Activated T-helper 9 cell treated with anti-CD3 and anti-CD28 coated beads, Interleukin-2, amount 50 U/mL, for 16 hours (primary cell): ENCODE results near the gene TLK1.

Experiments used
- DNase-seq: peaks from one replicate; pipeline ENCODE4 v3.0.0-alpha.2; 2020; ENCODE audit warnings: low read depth

The TLK1 gene

DNA sequence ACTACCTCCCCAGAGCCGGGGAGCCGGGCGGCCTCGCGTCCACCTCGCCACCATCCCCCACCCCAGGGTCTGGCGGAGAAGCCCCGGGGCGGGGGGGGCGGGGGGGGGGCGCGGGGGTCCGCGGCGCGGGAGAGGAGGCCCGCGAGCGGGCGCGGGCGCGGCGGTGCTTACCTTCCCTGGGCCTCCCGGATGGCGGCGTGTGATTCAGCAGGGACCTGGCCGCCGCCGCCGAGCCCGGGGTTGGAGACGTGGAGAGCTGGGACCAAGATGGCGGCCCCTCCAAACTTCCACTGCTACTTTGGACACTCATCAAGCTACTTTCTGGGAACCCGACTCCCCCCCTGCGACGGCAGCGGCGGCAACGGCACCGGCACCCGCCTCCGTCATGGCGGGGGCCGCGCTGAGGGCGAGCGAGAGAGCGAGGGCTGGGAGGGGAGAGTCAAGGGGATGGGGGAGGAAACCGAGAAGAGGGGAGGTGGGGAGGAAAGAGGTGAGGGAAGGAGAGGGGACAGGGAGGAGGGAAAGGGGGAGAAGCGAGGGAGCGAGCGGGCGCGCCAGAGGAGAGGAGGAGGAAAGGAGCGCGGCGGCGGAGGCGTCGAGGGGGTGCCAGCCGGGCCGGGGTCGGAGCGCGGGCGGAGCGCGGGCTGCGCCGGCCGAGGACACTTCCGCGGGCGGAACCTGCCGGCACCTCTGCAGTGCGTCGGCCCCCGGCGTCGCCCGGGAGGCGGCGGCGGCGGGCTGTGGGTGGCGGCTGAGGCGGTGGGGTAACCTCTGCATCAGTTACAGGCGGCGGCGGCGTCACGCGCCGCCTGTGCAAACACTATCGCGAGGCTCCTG, at the start of gene TLK1:
TLK1 (minus strand) TSS at position 775 of the 837 bp plus-strand sequence; CDS start at position 310, 465 bp downstream.
- DNase-seq: peak; percentile 70

DNA sequence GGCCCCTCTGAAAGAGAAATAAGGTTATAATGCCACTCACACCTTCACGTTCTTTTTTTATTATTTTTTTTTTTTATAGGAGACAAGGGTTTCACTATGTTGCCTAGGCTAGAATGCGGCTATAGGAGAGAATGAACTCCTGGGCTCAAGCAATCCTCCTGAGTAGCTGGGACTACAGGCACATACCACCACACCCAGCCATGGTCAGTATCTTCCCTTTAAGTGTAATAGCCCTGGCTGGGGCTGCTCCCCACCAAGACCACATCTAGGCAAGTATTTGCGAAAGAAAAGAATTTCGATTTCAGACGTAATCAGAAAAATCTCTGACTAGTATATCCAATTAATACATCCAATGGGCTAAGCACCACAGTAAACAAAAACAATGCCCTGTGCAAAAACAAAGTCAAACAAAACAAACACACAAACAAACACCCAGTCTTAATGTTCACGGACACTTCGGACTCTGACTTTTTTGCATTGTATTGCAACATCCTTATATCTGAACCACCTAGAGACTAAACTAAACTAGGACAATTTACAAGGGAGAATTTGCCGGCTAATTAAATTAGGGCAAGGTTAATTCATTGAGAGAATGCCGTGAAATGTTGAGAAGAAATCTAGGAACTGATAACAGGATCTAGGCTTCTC, 49.6 kb upstream of the TLK1 start:
- no peak for DNase-seq

DNA sequence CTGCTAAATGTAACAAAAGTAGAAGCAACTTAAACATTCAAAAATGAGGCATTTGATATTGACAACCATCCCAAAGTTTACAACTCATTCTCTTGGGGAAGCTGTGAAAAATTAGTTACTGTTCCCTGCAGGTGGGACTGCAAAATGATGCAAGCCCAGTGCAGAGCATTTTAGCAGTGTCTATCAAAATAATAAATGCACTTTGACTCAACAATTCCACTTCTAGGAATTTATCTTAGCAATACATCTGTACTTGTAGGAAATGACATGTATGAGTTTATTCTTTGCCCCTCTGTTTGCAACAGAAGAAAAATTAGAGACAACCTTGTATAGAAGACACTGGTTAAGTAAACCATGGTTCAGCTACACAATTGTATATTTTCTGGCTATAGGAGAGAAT, 48.0 kb upstream of the TLK1 start:
- DNase-seq: no peak

DNA sequence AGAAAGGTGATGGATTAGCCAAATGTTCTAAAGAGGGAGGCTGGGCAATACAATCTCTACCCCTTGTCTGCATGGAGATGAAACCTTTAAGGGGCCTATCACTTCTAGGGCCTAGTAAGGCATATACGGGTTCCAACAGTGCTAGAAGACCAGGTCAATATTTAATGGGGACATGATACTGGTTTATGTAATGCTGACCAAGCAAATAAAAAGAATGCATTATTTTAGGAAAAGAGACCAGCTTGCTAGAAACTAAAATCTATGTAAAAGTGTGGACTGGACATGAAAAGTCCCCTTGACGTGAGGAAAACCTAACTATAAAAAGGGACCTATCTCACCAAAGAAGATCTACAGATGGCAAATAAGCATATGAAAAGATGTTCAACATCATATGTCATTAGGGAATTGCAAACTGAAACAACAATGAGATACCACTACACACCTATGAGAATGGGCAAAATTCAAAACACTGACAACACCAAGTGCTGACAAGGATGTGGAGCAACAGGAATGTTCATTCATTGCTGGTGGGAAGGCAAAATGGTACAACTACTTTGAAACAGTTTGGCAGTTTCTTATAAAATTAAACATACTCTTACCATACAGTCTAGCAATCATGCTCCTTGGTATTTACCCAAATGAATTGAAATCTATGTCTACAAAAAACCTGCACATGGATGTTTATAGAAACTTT, 45.9 kb upstream of the TLK1 start:
- DNase-seq: no peak

DNA sequence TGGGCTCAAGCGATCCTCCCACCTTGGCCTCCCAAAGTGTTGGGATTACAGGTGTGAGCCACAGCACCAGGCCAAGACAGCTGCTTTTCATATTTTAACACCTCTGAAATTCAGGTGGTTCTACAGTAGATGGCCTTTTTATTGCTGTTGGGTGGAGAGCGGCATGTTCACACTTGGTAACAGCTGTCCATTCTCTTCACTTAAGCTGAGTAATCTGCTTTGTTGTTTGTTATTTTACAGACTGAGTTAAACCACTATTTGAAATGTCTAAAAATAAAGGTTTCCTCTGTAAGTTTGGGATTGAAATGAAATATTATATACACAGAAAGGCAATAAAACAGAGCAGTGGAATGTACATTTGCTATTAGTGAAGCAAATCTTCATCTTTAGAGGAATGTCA, 44.9 kb upstream of the TLK1 start:
- DNase-seq: no peak

DNA sequence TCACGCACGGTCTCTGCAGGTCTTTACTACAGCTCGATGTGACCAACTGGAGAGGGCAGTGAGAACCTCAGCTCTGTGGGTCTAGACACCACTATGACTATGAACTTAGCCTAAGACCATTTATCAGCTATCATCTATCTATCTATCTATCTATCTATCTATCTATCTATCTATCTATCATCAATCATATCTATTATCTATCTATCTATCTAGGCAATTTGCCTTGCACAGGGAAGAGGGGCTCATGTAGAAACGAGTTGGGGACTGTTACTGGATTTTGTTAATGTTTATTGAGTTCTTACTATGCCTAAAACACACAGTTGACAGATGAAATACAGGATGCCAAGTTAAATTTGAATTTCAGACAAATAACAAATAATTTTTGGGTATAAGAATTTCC, 41.1 kb upstream of the TLK1 start:
- no peak for DNase-seq

DNA sequence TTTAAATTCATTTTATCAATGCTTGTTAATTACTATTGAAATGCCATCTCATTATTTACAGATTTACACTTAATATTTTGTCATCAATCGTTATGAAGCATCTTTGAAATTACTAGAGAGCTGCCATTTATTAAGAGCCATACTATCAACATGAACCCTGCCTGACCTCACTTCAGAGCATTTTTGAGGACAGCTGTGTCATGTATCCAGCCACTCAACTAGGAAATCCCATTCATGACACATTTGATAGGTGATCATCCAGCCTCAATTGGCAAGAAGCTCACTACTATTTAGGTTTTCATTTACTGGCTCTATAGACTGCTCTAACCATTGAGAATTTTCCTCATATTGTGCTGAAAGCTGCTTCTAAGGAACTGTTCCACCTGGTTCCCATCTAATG, 40.6 kb upstream of the TLK1 start:
- DNase-seq: no peak

DNA sequence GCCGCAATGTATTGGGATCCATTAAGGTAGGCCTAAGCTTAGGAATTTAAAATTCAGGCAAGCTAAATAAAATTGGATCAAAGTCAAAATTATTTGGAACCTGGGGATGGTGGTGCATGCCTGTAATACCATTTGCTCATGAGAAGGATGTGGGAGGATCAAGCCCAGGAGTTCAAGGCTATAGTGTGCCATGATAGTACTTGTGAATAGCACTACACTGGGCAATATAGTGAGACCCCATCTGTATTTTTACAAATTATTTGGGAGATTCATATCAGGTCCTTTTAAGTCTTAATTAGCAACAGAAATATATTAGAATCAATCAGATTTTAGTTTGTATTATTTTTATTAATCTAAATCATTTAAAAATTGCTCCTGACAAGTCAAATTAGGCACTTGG, 39.8 kb upstream of the TLK1 start:
- no peak for DNase-seq

DNA sequence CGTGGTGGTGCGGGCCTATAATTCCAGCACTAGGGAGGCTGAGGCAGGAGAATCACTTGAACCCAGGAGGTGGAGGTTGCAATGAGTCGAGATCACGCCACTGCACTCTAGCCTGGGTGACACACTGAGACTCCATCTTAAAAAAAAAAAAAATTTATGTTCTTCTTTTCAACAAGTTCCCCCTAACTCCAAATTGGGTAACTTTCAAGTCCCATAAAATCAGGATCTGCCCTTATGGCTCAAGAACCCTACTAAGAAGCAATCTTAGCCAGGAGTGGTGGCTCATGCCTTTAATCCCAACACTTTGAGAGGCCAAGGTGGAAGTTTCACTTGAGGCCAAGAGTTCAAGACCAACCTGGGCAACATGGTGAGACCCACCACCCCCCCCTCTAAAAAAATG, 30.3 kb upstream of the TLK1 start:
- DNase-seq: no peak

DNA sequence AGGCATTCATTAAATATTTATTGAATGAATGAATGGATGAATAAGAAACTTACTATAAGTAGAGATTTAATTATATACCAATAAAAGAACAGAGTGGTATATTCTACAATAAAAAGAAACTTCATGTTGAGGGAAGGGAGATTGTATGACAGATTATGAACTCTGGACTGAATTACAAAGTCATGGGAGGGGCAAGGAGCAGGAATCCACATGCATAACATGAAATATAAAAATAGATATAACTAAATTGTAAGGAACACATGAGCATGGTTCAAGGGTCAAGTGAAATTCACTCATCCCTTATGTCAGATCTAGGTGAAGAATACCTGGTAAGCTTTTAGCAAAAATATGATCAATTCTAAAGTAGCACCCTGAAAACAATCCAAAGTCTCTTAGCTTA, 27.1 kb upstream of the TLK1 start:
- DNase-seq: no peak

DNA sequence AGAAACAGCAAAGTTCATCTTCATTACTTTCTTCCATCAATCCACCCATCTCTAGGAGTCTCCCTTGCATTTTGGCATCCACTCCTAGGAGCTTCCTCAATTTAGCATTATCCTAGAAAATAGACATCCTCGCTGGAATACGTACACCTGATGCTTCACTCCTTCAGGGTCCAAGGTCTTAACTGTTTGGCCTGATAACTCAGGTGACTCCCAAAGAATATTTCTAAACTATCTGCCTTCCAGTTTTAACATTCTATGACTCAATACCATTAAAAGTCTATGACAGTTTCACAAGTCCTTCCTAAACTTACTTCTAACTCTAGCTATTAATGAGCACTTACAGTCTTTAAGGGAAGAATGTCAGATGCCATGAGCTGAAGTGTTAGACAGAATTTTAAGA, 26.5 kb upstream of the TLK1 start:
- no peak for DNase-seq

DNA sequence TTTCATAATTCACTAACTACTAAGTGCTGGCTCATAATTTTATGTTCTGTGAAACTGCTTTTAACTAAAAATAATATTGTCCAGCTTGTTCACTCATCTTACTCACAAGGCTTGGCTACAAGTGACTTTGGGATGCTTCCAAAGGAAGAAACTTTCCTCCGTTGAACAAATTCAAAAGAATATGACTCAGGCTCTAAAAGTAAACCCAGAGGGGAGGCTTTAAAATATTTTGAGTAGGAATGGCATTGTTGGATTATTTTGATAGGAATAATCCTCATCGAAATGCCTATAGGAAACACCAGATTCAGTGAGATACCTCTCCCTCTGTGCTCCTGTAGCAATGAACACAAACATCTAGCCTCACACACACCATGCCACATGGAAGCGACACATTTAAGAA, 25.2 kb upstream of the TLK1 start:
- no peak for DNase-seq

DNA sequence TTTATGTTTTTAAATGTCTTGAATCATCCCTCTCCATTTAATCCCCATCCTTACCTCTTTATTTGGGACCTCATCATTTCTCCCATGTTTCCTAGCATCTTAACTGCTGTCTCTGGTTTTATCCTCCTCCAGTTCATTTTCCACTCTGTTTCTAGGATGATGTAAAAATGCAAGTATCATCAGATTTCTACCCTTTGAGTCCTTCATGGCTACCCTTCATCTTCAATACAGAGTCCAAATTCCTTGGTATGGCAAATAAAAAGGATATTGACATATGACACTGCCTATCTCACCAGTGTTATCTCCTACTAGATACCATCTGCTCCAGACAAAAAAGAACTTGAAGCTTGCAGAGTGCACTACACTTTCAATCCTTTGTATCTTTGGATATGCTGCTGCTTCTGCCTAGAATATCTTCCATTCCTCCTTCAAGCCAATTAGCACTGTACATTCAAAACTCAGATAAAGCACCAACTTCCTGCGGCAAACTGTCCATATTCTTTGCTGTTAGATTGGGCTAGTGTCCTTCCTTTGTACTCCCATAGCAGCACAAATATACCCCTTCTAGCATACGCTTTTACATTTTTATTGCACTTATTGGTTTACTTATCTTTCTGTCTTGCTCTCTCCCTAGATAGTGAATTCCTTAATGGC, 24.6 kb upstream of the TLK1 start:
- no peak for DNase-seq

DNA sequence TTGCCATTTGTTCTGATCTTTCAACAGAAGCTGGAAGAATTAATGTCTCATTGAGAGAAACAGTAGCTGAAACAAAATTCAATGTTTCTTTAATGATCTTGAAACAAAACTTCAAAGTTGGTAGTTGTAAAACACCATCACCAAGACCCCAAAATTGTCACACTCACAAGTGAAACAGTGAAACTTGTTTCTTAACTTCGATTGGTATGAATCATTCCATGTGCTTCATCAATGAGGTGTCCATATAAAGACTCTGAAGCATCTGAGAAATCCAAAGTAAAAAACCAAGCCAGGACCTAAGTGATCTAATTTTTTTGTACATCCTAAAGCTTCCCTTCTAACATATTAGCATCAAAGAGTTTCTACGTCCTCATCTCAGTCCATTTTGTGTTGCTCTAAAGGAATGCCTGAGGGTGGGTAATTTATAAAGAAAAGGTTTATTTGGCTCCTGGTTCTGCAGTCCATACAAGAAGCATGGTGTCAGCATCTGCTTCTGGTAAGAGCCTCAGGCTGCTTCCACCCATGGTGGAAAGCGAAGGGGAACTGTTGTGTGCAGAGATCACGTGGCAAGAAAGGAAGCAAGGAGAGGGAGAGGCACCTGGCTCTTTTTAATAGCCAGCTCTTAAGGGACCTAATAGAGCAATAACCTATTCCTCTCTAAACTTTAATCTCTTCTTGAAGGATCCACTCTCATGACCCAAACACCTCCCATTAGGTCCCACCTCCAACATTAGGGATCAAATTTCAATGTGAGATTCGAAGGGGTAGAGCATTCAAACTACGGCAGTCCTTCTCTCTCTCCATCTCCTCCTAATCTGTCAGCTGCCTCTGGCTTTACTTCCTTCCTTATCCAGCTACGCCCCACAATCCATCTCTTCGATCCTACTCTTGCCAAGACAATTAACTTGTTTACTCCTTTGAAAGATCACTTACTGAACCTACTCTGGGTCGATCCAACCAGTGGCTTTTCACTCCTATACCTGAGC, 20.7 kb upstream of the TLK1 start:
- DNase-seq: no peak

DNA sequence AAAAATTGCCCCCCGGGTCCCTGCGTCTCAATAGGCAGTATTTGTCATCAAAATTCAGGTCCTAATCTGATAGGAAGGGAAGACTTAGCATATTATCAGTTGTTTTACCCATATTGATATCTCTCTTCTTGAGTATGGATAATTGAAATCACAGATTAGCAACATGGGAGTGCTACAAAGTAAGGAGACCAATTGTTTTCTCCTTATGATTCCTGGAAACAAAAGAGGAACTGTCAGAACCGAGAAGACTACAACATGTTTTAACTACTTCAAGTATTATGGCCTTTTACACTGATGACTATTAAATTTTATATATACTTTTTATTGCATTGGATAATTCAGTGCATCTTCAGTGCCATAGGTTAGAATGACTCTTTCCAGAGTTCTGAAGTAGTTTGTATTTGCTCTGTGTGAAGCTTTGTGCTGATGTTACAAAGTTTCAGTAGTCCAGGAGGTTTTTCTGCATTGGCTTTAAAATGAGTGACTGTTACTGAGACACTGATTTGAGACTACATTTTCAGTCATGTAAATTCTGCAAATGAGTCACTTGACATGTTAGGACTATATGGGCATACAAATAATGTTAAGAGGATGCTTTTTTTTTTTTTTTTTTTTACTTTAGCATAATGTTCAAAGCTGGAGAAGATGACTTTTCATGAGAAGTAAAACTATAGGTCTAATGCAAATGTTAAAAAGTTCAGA, 19.7 kb upstream of the TLK1 start:
- DNase-seq: no peak

DNA sequence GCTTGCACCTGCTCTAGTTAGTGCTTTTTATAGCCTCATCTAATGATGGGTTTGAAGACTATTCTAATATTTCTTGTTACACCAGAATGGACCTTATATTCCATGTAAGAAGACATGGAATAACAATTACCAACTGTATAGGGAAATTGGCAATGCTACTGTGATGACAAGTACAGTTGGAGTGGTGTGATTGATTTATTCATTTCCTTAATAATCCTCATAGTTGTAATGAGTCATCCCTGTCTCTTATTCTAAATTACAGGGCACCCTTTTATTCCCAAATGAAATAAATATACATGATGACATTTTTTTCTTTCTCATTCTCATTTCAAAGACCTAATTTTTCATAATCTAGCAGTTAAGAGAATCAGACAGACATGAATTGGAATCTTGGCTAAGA, 18.3 kb upstream of the TLK1 start:
- no peak for DNase-seq

DNA sequence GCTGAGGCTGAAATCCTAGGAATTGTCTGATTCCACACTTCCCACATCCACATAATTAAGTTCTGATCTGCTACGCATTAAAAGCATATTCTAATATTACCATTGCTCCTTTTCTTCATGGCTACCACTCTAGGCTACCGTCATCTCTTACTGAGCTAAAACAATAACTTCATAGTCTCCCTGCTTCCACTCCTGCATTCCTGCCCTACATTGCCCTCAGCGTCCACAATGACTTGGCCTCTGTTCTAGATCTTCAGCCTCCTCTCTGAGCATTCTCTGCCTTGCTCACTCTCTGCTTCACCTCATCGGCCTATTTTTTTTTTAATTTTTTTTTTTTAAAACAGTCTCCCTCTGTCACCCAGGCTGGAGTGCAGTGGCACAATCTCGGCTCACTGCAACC, 15.8 kb upstream of the TLK1 start:
- no peak for DNase-seq

DNA sequence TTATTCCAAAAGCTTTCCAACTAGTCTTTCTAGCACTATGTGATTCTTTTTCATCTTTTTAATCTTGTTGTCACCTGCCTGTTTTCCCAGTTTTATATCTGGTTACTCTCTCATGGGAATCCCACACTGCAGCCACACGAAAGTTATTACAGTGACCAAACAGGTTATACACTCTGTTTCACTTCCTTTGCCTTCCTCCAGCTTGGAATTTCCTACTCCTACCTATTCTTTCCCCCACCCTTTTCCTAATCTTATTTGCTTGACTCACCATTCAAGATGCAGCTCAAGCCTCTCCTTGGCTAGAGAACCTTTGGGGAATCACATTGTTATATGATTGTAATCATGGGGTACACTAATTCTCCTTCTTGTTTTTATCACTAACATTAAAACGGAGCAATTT, 13.4 kb upstream of the TLK1 start:
- DNase-seq: no peak

DNA sequence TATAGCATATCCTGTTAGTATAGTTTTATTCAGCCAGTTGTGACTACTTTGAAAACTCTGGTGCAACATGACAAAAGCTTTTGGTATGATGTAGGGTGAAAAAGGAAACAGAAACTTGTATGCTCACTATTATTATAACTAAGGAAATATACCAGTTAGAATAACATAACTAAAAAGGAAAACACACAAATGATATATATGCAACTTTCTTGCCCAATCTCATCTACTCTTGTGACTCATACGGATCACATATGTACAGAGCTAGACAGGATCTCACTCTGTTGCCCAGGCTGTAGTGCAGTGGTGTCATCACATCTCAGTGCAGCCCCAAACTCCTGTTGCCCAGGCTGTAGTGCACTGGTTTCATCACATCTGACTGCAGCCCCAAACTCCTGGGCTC, 12.4 kb upstream of the TLK1 start:
- no peak for DNase-seq

DNA sequence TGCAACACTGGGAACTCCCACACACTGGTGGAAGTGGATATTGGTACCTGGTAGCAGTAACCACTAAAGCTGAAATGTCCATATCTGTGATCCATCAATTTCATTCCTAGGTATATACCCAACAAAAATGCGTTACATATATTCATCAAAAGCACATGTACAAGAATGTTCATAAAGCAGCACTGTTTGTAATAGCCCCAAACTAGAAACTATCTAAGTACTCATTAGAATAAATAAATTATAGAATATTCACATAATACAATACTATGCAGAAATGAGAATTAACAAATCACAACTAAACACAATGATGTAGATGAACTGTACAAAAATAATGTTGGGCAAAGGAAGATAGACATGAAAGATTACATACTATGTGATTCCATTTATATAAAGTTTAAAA, 11.1 kb upstream of the TLK1 start:
- no peak for DNase-seq

DNA sequence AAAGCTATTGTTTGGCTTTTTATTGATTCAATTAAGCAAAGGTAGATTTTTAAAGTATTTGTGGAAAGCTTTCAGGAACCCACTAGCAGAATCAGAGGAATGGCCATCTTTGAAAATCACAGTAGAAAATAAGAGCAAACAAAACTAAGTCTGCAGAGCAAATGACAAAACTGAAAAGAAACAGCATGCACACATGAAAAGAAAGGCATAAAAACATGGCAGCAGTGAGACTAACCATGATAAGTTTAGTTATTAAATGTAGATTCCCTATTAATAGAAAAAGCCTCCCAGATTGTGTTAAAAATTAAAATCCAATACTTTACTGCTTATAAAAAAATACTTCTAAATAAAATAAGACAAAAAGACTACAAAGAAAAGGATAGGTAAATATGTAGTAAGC, 9.1 kb upstream of the TLK1 start:
- DNase-seq: no peak
